Vagina (tissue), 2 donors: ENCODE results near the gene HSFX3. TPM values are rescaled to one million over a fixed set of nuclear protein-coding genes. Genes with fewer than 3 reads are reported as not detected.
"Not testable (repeated sequence)": the region's sequence is repeated elsewhere in the genome, so short reads cannot be mapped to it uniquely, and the experiment has no call there.

Experiments used
- DNase-seq, 2 donors: peaks; one replicate each; pipeline ENCODE4 v3.0.0-alpha.2; 2017; ENCODE audit errors: extremely low spot score in 2 of 2
- H3K27ac ChIP-seq: fragments of 200-600 bp; sonication (generic); one replicate; pipeline ENCODE4 v1.5.1; 2019
- H3K27me3 ChIP-seq: fragments of 200-600 bp; sonication (generic); one replicate; pipeline ENCODE4 v1.5.1; 2019
- H3K36me3 ChIP-seq, 2 donors: fragments of 200-600 bp; sonication (generic); one replicate each; pipeline ENCODE4 v1.5.1; 2017 to 2019
- H3K4me1 ChIP-seq: fragments of 200-600 bp; sonication (generic); one replicate; pipeline ENCODE4 v1.5.1; 2019
- H3K4me3 ChIP-seq, 2 donors: fragments of 200-600 bp; sonication (generic); 1 replicate in 1 of 2; 2 replicates in 1 of 2; pipeline ENCODE4 v1.5.1; 2016 to 2019
- H3K9me3 ChIP-seq: fragments of 200-600 bp; sonication (generic); one replicate; pipeline ENCODE4 v1.5.1; 2019
- CTCF ChIP-seq, 3 experiments: fragments of 450-650 bp in 2 of 3; fragments of 200-600 bp in 1 of 3; sonication (generic) in 1 of 3; IDR thresholded peaks; one replicate each; pipeline ENCODE4 v1.5.1; 2017 to 2019; ENCODE audit warnings: antibody characterized with exemption in 3 of 3, mild to moderate bottlenecking in 2 of 3, moderate library complexity in 2 of 3
- POLR2A ChIP-seq, 2 donors: fragments of 450-650 bp; IDR thresholded peaks; one replicate each; pipeline ENCODE4 v1.6.1; 2017; ENCODE audit warnings: antibody characterized with exemption in 2 of 2, mild to moderate bottlenecking in 2 of 2, moderate library complexity in 2 of 2
- POLR2AphosphoS5 ChIP-seq, 2 donors: sonication (generic); formaldehyde crosslinking; IDR thresholded peaks; one replicate each; pipeline ENCODE4 v1.9.0; 2017; ENCODE audit warnings: antibody characterized with exemption in 2 of 2, mild to moderate bottlenecking in 2 of 2, low read depth in 1 of 2; ENCODE audit not compliant: insufficient read depth in 1 of 2
- intact Hi-C: fragments of 100-400 bp; cut with DNase I; formaldehyde crosslinking; loops from one replicate; pipeline ENCODE4 v1.15.1; 2023
- total RNA-seq: library from RNA; depleted of rRNA; stranded (reverse); fragments of >200 nt; gene quantifications from one replicate; pipeline ENCODE4 v1.2.3, GENCODE V29; 2016

Gene HSFX3
- total RNA-seq, 1 donor from 2014 or later, result not detected

- no peaks in the 10 kb centered on the region for H3K36me3 ChIP-seq
- no peak overlapping the region for H3K4me3 ChIP-seq
- DNase-seq, result no peak
- no peak overlapping the region for H3K27ac ChIP-seq
- H3K4me1 ChIP-seq, result no peaks in the 10 kb centered on the region
- H3K9me3 ChIP-seq, result no peaks in the 10 kb centered on the region
- TF ChIP-seq POLR2AphosphoS5 (IDR thresholded peaks at IDR 0.05; ENCODE audit: insufficient read depth in 1 of 2, low read depth in 1 of 2), result no peak
- no peak for TF ChIP-seq CTCF (IDR thresholded peaks at IDR 0.05)
- TF ChIP-seq POLR2A (IDR thresholded peaks at IDR 0.05), result no peak
- H3K27me3 ChIP-seq, result no peaks in the 10 kb centered on the region
- intact Hi-C loops, result no loop called here
These were observed 26.8 kb downstream of the HSFX3 start for GRCh38 chrX:149522916-149523315.

- Histone ChIP-seq H3K4me1 (no peaks in the 10 kb centered on the region), H3K36me3 (no peaks in the 10 kb centered on the region), H3K9me3 (no peaks in the 10 kb centered on the region), H3K27me3 (no peaks in the 10 kb centered on the region), H3K27ac (no peak overlapping the region), H3K4me3 (no peak overlapping the region)
- DNase-seq, result no peak
- TF ChIP-seq POLR2AphosphoS5 (IDR thresholded peaks at IDR 0.05; ENCODE audit: insufficient read depth in 1 of 2, low read depth in 1 of 2), result no peak
- TF ChIP-seq CTCF (IDR thresholded peaks at IDR 0.05), result no peak
- TF ChIP-seq POLR2A (IDR thresholded peaks at IDR 0.05), result no peak
- intact Hi-C loops, result no loop called here
These were observed 28.3 kb downstream of the HSFX3 start for GRCh38 chrX:149521438-149521837.

GRCh38 chrX:149520636-149521277 is 29.0 kb downstream of the HSFX3 start:
- H3K27ac ChIP-seq, H3K27me3 ChIP-seq, H3K4me1 ChIP-seq, H3K4me3 ChIP-seq, intact Hi-C loops, H3K9me3 ChIP-seq, DNase-seq, H3K36me3 ChIP-seq: not testable (repeated sequence)

GRCh38 chrX:149518236-149518635 is 31.5 kb downstream of the HSFX3 start:
- no peaks in the 10 kb centered on the region for H3K27me3 ChIP-seq
- no peaks in the 10 kb centered on the region for H3K4me1 ChIP-seq
- no peaks in the 10 kb centered on the region for H3K9me3 ChIP-seq
- no peak overlapping the region for H3K4me3 ChIP-seq
- intact Hi-C loops, result no loop called here
- H3K27ac ChIP-seq, result no peak overlapping the region
- DNase-seq, result no peak
- H3K36me3 ChIP-seq, result no peaks in the 10 kb centered on the region
- no peak for TF ChIP-seq CTCF (IDR thresholded peaks at IDR 0.05)
- no peak for TF ChIP-seq POLR2AphosphoS5 (IDR thresholded peaks at IDR 0.05; ENCODE audit: insufficient read depth in 1 of 2, low read depth in 1 of 2)
- no peak for TF ChIP-seq POLR2A (IDR thresholded peaks at IDR 0.05)

GRCh38 chrX:149517308-149517707 is 32.4 kb downstream of the HSFX3 start:
- TF ChIP-seq CTCF (IDR thresholded peaks at IDR 0.05) (no peak), POLR2AphosphoS5 (IDR thresholded peaks at IDR 0.05; ENCODE audit: insufficient read depth in 1 of 2, low read depth in 1 of 2) (no peak), POLR2A (IDR thresholded peaks at IDR 0.05) (no peak)
- Histone ChIP-seq H3K36me3 (no peaks in the 10 kb centered on the region), H3K9me3 (no peaks in the 10 kb centered on the region), H3K4me3 (no peak overlapping the region), H3K27ac (no peak overlapping the region), H3K27me3 (no peaks in the 10 kb centered on the region), H3K4me1 (no peaks in the 10 kb centered on the region)
- no peak for DNase-seq
- intact Hi-C loops, result no loop called here
